Muscle of leg (tissue), 16 donors: Measurements from ENCODE around the gene NDUFB5. TPM values are rescaled to one million over a fixed set of nuclear protein-coding genes. Genes with fewer than 3 reads are reported as not detected.
A peak's percentile ranks its signal among the peaks of the same experiment; 100 is the strongest.

ENCODE experiments used
- DNase-seq: peaks from one replicate; pipeline ENCODE4 v3.0.0; 2013
- H3K27ac ChIP-seq: one replicate; pipeline ENCODE4 v1.5.1; 2013; ENCODE audit warnings: mild to moderate bottlenecking, low read length, control low read depth
- H3K27me3 ChIP-seq: one replicate; pipeline ENCODE4 v1.6.1; 2013; ENCODE audit warnings: low read length; ENCODE audit not compliant: control insufficient read depth, insufficient read depth
- H3K36me3 ChIP-seq: one replicate; pipeline ENCODE4 v1.6.1; 2013; ENCODE audit warnings: low read length; ENCODE audit not compliant: control insufficient read depth, insufficient read depth
- H3K4me1 ChIP-seq: one replicate; pipeline ENCODE4 v1.6.1; 2013; ENCODE audit warnings: low read length; ENCODE audit not compliant: control insufficient read depth, insufficient read depth
- H3K4me3 ChIP-seq: one replicate; pipeline ENCODE4 v1.5.1; 2013; ENCODE audit warnings: low read length, control low read depth
- H3K9me3 ChIP-seq: replicated peaks from 2 replicates; pipeline ENCODE4 v1.6.1; 2013; ENCODE audit warnings: low read depth, low read length; ENCODE audit not compliant: control insufficient read depth
- WGBS: methylation state at CpG from one replicate; pipeline ENCODE4 v1.1.5; 2013; ENCODE audit warnings: missing lambda C conversion rate; ENCODE audit not compliant: insufficient coverage; 5-methylcytosine and 5-hydroxymethylcytosine counted together
- long read RNA-seq, 11 donors: transcript quantifications; one replicate each; lab custom pipeline, GENCODE V29; 2026
- polyA plus RNA-seq, 8 donors: library from polyadenylated mRNA; unstranded; fragments of 120-200 nt; gene quantifications; one replicate each; pipeline versions ENCODE4 v1.2.1 to v1.2.3, GENCODE V29; 2013; ENCODE audit warnings: inconsistent platforms in 1 of 8, low replicate concordance in 1 of 8; ENCODE audit not compliant: insufficient read length in 8 of 8, insufficient read depth in 1 of 8
- total RNA-seq: library from RNA; stranded (reverse); fragments of 120-200 nt; gene quantifications from one replicate; pipeline ENCODE4 v1.2.4, GENCODE V29; 2013

Gene NDUFB5
- total RNA-seq, result 197 TPM
- polyA plus RNA-seq, result 100 to 1,000 TPM; 149 to 219 (median 177) TPM
- long read RNA-seq, donor 1, full-length matches to known transcripts, result 27 of 27 reads
- long read RNA-seq, donor 1, partial matches to known transcripts, result 0 of 27 reads
- long read RNA-seq, donor 1, other reads (novel, unspliced or antisense), result 0 of 27 reads
- long read RNA-seq, donor 2, full-length matches to known transcripts, result 8 of 8 reads
- long read RNA-seq, donor 2, partial matches to known transcripts, result 0 of 8 reads
- long read RNA-seq, donor 2, other reads (novel, unspliced or antisense), result 0 of 8 reads
- long read RNA-seq, donor 3, full-length matches to known transcripts, result 58 of 58 reads
- long read RNA-seq, donor 3, partial matches to known transcripts, result 0 of 58 reads
- long read RNA-seq, donor 3, other reads (novel, unspliced or antisense), result 0 of 58 reads
- long read RNA-seq, donor 4, full-length matches to known transcripts, result 40 of 52 reads
- long read RNA-seq, donor 4, partial matches to known transcripts, result 12 of 52 reads
- long read RNA-seq, donor 4, other reads (novel, unspliced or antisense), result 0 of 52 reads
- long read RNA-seq, donor 5, full-length matches to known transcripts, result 162 of 162 reads
- long read RNA-seq, donor 5, partial matches to known transcripts, result 0 of 162 reads
- long read RNA-seq, donor 5, other reads (novel, unspliced or antisense), result 0 of 162 reads
- long read RNA-seq, donor 6, full-length matches to known transcripts, result 170 of 227 reads
- long read RNA-seq, donor 6, partial matches to known transcripts, result 57 of 227 reads
- long read RNA-seq, donor 6, other reads (novel, unspliced or antisense), result 0 of 227 reads
- long read RNA-seq, donor 7, full-length matches to known transcripts, result 107 of 159 reads
- long read RNA-seq, donor 7, partial matches to known transcripts, result 52 of 159 reads
- long read RNA-seq, donor 7, other reads (novel, unspliced or antisense), result 0 of 159 reads
- long read RNA-seq, donor 8, full-length matches to known transcripts, result 61 of 99 reads
- long read RNA-seq, donor 8, partial matches to known transcripts, result 38 of 99 reads
- long read RNA-seq, donor 8, other reads (novel, unspliced or antisense), result 0 of 99 reads
- long read RNA-seq, donor 9, full-length matches to known transcripts, result 65 of 100 reads
- long read RNA-seq, donor 9, partial matches to known transcripts, result 35 of 100 reads
- long read RNA-seq, donor 9, other reads (novel, unspliced or antisense), result 0 of 100 reads
- long read RNA-seq, donor 10, full-length matches to known transcripts, result 98 of 98 reads
- long read RNA-seq, donor 10, partial matches to known transcripts, result 0 of 98 reads
- long read RNA-seq, donor 10, other reads (novel, unspliced or antisense), result 0 of 98 reads
- long read RNA-seq, donor 11, full-length matches to known transcripts, result 89 of 118 reads
- long read RNA-seq, donor 11, partial matches to known transcripts, result 29 of 118 reads
- long read RNA-seq, donor 11, other reads (novel, unspliced or antisense), result 0 of 118 reads

- WGBS, result under 1% methylated on average over 26 of the region's 45 CpGs
- H3K27me3 ChIP-seq, result no peaks in the 10 kb centered on the region
- peaks cover 12% of the 10 kb centered on the region for H3K4me1 ChIP-seq
- peak within 1 kb of the TSS; percentile 97 for H3K27ac ChIP-seq
- peaks cover 13% of the 10 kb centered on the region for H3K36me3 ChIP-seq
- DNase-seq, result peak; percentile 100
- H3K4me3 ChIP-seq, result peak within 1 kb of the TSS; percentile 88
- H3K9me3 ChIP-seq, result no peaks in the 10 kb centered on the region
Measured at GRCh38 chr3:179604321-179605078, at the start of gene NDUFB5, which contains the start of gene MRPL47. Gene NDUFB5, plus strand, starts transcription at chr3:179604794. Its CDS starts 22 bp downstream, at chr3:179604816. Gene MRPL47, minus strand, starts transcription at chr3:179604638. Its CDS starts 14 bp downstream, at chr3:179604624.

GRCh38 chr3:179558742-179559364 lies 45.7 kb upstream of the NDUFB5 start:
- no peak overlapping the region for H3K27ac ChIP-seq
- 0% methylated on average over 2 of the region's 3 CpGs for WGBS

DNA sequence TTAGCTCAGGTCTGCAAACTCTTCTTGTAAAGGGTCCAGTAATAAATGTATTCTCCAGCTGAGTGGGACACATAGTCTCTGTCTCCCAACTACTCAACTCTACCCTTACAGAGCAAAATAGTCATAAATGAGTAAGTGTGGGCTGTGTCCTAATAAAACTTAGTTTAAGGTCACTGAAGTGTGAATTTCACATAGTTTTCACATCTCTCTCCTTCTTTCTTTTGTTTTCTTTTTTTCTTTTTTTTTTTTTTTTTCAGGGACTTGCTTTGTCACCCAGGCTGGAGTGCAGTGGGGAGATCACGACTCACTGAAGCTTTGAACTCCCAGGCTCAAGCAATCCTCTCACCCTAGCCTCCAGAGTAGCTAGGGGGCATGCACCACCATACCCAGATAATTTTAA lies 43.8 kb upstream of the NDUFB5 start:
- no peak for DNase-seq
- Histone ChIP-seq H3K36me3 (no peaks in the 10 kb centered on the region), H3K27ac (no peak overlapping the region), H3K4me3 (no peak overlapping the region), H3K27me3 (no peaks in the 10 kb centered on the region), H3K9me3 (no peaks in the 10 kb centered on the region), H3K4me1 (peaks cover 8% of the 10 kb centered on the region)
- WGBS, result no CpG with 5 or more reads among the region's 1 CpG

More at GRCh38 chr3:179558742-179559364, 45.7 kb upstream of the NDUFB5 start:
- peaks cover 7% of the 10 kb centered on the region for H3K4me1 ChIP-seq
- no peaks in the 10 kb centered on the region for H3K36me3 ChIP-seq
- H3K4me3 ChIP-seq, result no peak overlapping the region
- peak; percentile 84 for DNase-seq
- no peaks in the 10 kb centered on the region for H3K27me3 ChIP-seq
- no peaks in the 10 kb centered on the region for H3K9me3 ChIP-seq

DNA sequence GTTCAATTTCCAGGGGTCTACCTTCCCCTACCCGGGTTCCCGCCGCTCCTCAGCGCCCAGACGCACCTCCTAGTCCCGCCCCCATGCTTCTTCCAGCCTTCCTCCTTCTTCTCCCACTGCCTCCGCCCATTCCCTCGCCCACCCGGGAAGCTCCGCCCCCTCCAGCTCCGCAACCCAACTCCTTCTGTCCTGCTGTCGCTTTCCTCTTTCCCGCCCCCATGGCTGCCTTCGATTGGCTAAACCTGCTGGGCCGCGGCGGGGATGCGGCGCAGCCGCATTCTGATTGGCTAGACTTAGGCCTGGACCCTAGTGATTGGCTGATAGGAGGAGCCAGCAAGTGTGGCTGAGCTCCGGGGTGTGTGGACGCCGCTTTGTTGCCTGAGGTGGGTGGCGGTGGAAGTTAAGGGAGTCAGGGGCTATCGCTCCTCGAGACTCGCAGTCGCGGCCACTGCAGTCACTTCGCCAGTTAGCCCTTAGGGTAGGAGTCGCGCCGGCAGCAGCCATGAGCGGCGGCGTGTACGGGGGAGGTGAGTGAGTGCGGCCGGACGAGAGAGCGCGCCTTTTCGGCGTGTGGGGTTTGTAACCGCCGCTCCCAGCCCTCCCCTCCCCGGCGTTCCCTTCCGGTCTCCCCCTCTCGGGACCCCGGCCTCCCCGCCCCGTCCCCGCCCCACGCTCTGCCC lies 41.9 kb upstream of the NDUFB5 start, which contains the start of gene ACTL6A:
Gene ACTL6A (plus strand): TSS at position 336 of the 680 bp plus-strand sequence. CDS start 167 bp downstream, at position 503.
- no peaks in the 10 kb centered on the region for H3K36me3 ChIP-seq
- no peaks in the 10 kb centered on the region for H3K9me3 ChIP-seq
- H3K27ac ChIP-seq, result peak within 1 kb of the TSS; percentile 97
- peaks cover 8% of the 10 kb centered on the region for H3K4me1 ChIP-seq
- under 1% methylated on average over 42 of the region's 55 CpGs for WGBS
- peak within 1 kb of the TSS; percentile 97 for H3K4me3 ChIP-seq
- peak; percentile 100 for DNase-seq
- no peaks in the 10 kb centered on the region for H3K27me3 ChIP-seq

DNA sequence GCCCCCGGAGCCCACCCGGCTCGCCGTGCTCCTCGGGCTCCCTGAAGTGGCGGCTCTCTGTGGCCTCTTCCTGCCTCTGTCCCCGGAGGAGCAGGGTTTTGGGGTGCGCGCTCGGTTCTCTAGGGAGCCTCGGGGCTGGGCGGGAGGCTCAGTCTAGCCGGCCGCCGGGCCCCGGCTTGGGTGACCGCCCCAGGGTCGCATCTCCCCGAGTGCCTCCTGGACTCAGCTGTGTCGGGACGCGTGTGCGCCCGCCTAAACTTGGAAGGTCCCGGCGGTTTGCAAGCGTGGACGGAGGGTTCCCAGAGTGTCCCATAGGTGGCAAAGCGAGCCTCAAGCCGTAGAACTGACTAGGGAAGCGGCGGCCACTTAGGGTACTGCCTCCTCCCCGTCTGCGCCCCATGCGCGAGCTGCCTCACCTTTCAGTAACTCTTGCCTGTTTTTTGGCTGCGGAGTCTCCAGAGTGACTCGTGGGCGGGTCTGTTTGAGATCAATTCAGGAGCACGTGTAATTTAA lies 41.3 kb upstream of the NDUFB5 start:
- DNase-seq, result peak; percentile 69
- Histone ChIP-seq H3K27ac (peak overlapping the region; percentile 97), H3K9me3 (no peaks in the 10 kb centered on the region), H3K4me3 (peak overlapping the region; percentile 97), H3K36me3 (no peaks in the 10 kb centered on the region), H3K4me1 (peaks cover 8% of the 10 kb centered on the region), H3K27me3 (no peaks in the 10 kb centered on the region)
- WGBS, result under 1% methylated on average over 40 of the region's 40 CpGs

DNA sequence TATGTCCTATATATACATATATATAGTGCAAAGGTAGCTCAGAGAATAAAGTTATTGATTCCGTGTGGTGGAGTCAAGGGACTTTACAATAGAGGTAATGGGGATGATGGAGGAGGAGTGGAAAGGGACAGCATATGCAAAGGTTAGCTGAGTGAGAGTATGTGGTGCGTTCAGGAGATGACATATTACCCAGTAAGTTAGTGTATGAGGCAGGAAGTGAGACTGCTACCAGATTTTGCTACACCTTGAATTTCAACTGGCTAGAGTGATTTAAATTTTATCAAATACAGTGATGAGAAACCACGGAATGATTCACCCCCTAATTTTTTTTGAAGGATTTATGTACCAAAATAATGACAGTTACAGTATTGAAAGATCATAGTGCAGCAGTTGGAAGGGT lies 39.1 kb upstream of the NDUFB5 start:
- Histone ChIP-seq H3K27ac (no peak overlapping the region), H3K4me3 (no peak overlapping the region), H3K9me3 (no peaks in the 10 kb centered on the region), H3K4me1 (peaks cover 8% of the 10 kb centered on the region), H3K36me3 (peaks cover 9% of the 10 kb centered on the region), H3K27me3 (no peaks in the 10 kb centered on the region)
- WGBS, result 90% methylated on average over 2 of the region's 3 CpGs
- DNase-seq, result no peak

GRCh38 chr3:179580992-179581391 lies 23.6 kb upstream of the NDUFB5 start:
- H3K36me3 ChIP-seq, result peaks cover 34% of the 10 kb centered on the region
- no peaks in the 10 kb centered on the region for H3K27me3 ChIP-seq
- no peak for DNase-seq
- 100% methylated on average over 1 of the region's 1 CpG for WGBS
- H3K4me1 ChIP-seq, result no peaks in the 10 kb centered on the region
- H3K9me3 ChIP-seq, result no peaks in the 10 kb centered on the region
- H3K27ac ChIP-seq, result no peak overlapping the region
- no peak overlapping the region for H3K4me3 ChIP-seq

DNA sequence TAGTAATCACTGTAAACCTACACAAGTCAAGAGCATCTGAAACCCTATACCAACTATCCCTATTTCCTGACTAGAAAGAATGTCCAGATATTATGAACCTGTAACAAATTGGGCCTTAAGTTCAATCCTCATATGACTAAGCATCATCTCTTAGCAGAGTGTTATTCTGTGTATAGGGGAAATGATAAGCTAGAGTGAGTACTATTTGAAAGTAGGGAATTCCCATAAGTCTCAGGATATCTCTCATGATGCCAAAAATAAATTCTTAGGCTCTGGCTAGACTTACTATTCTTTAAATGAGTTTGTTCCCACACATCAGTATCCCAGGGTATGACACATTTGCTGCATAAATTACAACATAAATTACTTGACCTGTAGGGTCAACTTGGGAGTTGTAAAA lies 15.5 kb upstream of the NDUFB5 start:
- peaks cover 32% of the 10 kb centered on the region for H3K36me3 ChIP-seq
- H3K27ac ChIP-seq, result no peak overlapping the region
- no peak overlapping the region for H3K4me3 ChIP-seq
- H3K9me3 ChIP-seq, result no peaks in the 10 kb centered on the region
- no peak for DNase-seq
- no peaks in the 10 kb centered on the region for H3K4me1 ChIP-seq
- no peaks in the 10 kb centered on the region for H3K27me3 ChIP-seq
